K562 (cell line): ENCODE measurements around the gene ZNF77. TPM values are rescaled to one million over a fixed set of nuclear protein-coding genes. Genes with fewer than 3 reads are reported as not detected.

ENCODE experiments used
- ATAC-seq: fragments of 200-7000 bp; cut with Tn5 transposase; 3 replicates; pipeline ENCODE4 v1.9.1; 2020; ENCODE audit warnings: moderate library complexity
- BruUV-seq: library from RNA; stranded (reverse); fragments of 400-500 nt; replicated peaks from 2 replicates; lab custom pipeline; 2021; lab: Mats Ljungman, UMichigan
- CTCF ChIA-PET: fragments of 300-600 bp; formaldehyde crosslinking; extraction: SDS; loops from one replicate; lab custom pipeline; 2021; ENCODE audit warnings: low intra/inter-chr PET ratio; lab: Yijun Ruan, JAX
- POLR2A ChIA-PET: fragments of 300-600, 350-650 bp; sonication (Branson Sonifier 250); formaldehyde crosslinking; extraction: SDS; loops from one replicate; lab custom pipeline; 2021; ENCODE audit warnings: antibody characterized with exemption, inconsistent platforms; lab: Yijun Ruan, JAX
- DNase-seq, 4 experiments: peaks; one replicate each; pipeline versions ENCODE4 v3.0.0 to v3.0.0-alpha.2; 2011 to 2018; ENCODE audit warnings: low spot score in 3 of 4, mixed read lengths in 3 of 4; ENCODE audit errors: extremely low read depth in 1 of 4
- FAIRE-seq: peaks from 2 replicates; lab custom pipeline; 2011; peaks lifted over from hg19 to GRCh38; lab: Jason Lieb, UNC
- H2AFZ ChIP-seq: 2 replicates; pipeline ENCODE4 v1.6.0; 2011; ENCODE audit warnings: low read depth, low read length, control low read depth, inconsistent platforms
- H3K27ac ChIP-seq: fragments of 200-600 bp; 3 replicates; pipeline ENCODE4 v1.8.0; 2011; ENCODE audit warnings: low read depth, mild to moderate bottlenecking, control low read depth, inconsistent platforms, low read length, moderate library complexity, mixed read lengths; ENCODE audit errors: extremely low read depth
- H3K27me3 ChIP-seq, 2 experiments: fragments of 300-600 bp in 1 of 2; 2 replicates in 1 of 2; 3 replicates in 1 of 2; pipeline versions ENCODE4 v1.6.0 to v1.8.0; 2011; ENCODE audit warnings: inconsistent platforms in 2 of 2, low read length in 2 of 2, mild to moderate bottlenecking in 1 of 2, mixed read lengths in 1 of 2, moderate library complexity in 1 of 2; ENCODE audit not compliant: control insufficient read depth in 2 of 2, insufficient read depth in 2 of 2
- H3K36me3 ChIP-seq: fragments of 300-600 bp; 3 replicates; pipeline ENCODE4 v1.8.0; 2011; ENCODE audit warnings: mild to moderate bottlenecking, low read length, inconsistent platforms; ENCODE audit not compliant: control insufficient read depth, insufficient read depth
- H3K4me1 ChIP-seq, 2 experiments: fragments of 200-600 bp in 1 of 2; replicated peaks in 1 of 2; 2 replicates in 1 of 2; 3 replicates in 1 of 2; pipeline versions ENCODE4 v1.5.1 to v1.8.0; 2011; ENCODE audit warnings: inconsistent platforms in 2 of 2, low read length in 2 of 2, mild to moderate bottlenecking in 1 of 2, mixed read lengths in 1 of 2, moderate library complexity in 1 of 2; ENCODE audit not compliant: control insufficient read depth in 2 of 2, insufficient read depth in 2 of 2
- H3K4me2 ChIP-seq: 2 replicates; pipeline ENCODE4 v1.6.1; 2011; ENCODE audit warnings: low read length, control low read depth, inconsistent platforms, mixed read lengths; ENCODE audit not compliant: insufficient read depth
- H3K4me3 ChIP-seq: fragments of 200-600 bp; sonication (generic), shearing (Covaris generic); 2 replicates; pipeline ENCODE4 v1.5.1; 2016; ENCODE audit warnings: control low read depth, inconsistent platforms
- H3K79me2 ChIP-seq: fragments of 200-600 bp; 3 replicates; pipeline ENCODE4 v1.8.0; 2011; ENCODE audit warnings: low read length, inconsistent platforms; ENCODE audit not compliant: control insufficient read depth, insufficient read depth
- H3K9ac ChIP-seq, 2 experiments: 2 replicates each; pipeline versions ENCODE4 v1.6.0 to v1.6.1; 2011; ENCODE audit warnings: low read depth in 2 of 2, low read length in 2 of 2, control low read depth in 1 of 2, inconsistent platforms in 1 of 2, mild to moderate bottlenecking in 1 of 2, mixed read lengths in 1 of 2; ENCODE audit not compliant: insufficient read depth in 1 of 2
- H3K9me1 ChIP-seq: one replicate; pipeline ENCODE4 v1.6.0; 2011; ENCODE audit warnings: inconsistent platforms, mild to moderate bottlenecking, low read length, moderate library complexity; ENCODE audit not compliant: control insufficient read depth, insufficient read depth
- H3K9me3 ChIP-seq: replicated peaks from 2 replicates; pipeline ENCODE4 v1.5.1; 2011; ENCODE audit warnings: low read depth, low read length, inconsistent platforms; ENCODE audit not compliant: control insufficient read depth, insufficient read depth
- H4K20me1 ChIP-seq: replicated peaks from 2 replicates; pipeline ENCODE4 v1.6.1; 2011; ENCODE audit warnings: low read length, inconsistent platforms, mixed read lengths; ENCODE audit not compliant: control insufficient read depth, insufficient read depth
- GTF2B ChIP-seq: IDR thresholded peaks from 2 replicates; pipeline ENCODE4 v1.6.1; 2011; ENCODE audit not compliant: insufficient read length; ENCODE audit errors: extremely low read depth
- RBM25 ChIP-seq: fragments of 200-400 bp; formaldehyde crosslinking; IDR thresholded peaks from 2 replicates; pipeline ENCODE4 v1.6.1; 2018; ENCODE audit warnings: low read length, low read depth, moderate library complexity; ENCODE audit not compliant: severe bottlenecking
- ZNF121 ChIP-seq: sonication (generic); formaldehyde crosslinking; conservative IDR thresholded peaks from 2 replicates; pipeline ENCODE4 v1.8.0; 2022; ENCODE audit warnings: missing genetic modification reagents
- WGBS: fragments of 100-300 bp; shearing (Covaris generic); methylation state at CpG from one replicate; pipeline ENCODE4 v1.1.6; 2016; ENCODE audit warnings: low coverage, mixed read lengths; ENCODE audit not compliant: insufficient coverage; ENCODE audit errors: missing lambda C conversion rate; 5-methylcytosine and 5-hydroxymethylcytosine counted together
- in situ Hi-C: fragments of 300-500 bp; cut with MboI; formaldehyde crosslinking; loops from 4 replicates; pipeline ENCODE4 v1.15.0; 2018; ENCODE audit warnings: inconsistent platforms, mixed read lengths
- intact Hi-C: fragments of 100-400 bp; cut with micrococcal nuclease; formaldehyde crosslinking; loops from 2 replicates; pipeline ENCODE4 v1.14.2; 2022
- polyA plus RNA-seq, 8 experiments: library from polyadenylated mRNA; depleted of rRNA in 4 of 8; stranded (reverse) in 5 of 8; unstranded in 3 of 8; fragments of >200 nt; fragmentation: Nextera tagmentation in 2 of 8; fragmentation: Illumina TruSeq in 1 of 8; extraction: Ambion mirVana in 2 of 8; extraction: Trizol in 1 of 8; gene quantifications; 2 replicates each; pipeline versions ENCODE4 v1.2.1 to v1.2.3, GENCODE V29; 2011 to 2014; ENCODE audit warnings: inconsistent platforms in 1 of 8, missing spikeins in 1 of 8
- total RNA-seq, 7 experiments: library from RNA; depleted of rRNA in 6 of 7; stranded (reverse); fragments of >200 nt in 6 of 7; fragmentation: Illumina TruSeq in 2 of 7; extraction: Trizol in 2 of 7; gene quantifications; 2 replicates each; pipeline versions ENCODE4 v1.2.1 to v1.2.3, GENCODE V29; 2011 to 2021; ENCODE audit warnings: low replicate concordance in 1 of 7

ZNF77 gene
- total and polyA plus RNA-seq, 9 of the 15 experiments (the other 6 are each of a cell fraction or from before 2014, with no cell fraction given) = 4.3 to 14.5 (median 7.7) TPM

DNA sequence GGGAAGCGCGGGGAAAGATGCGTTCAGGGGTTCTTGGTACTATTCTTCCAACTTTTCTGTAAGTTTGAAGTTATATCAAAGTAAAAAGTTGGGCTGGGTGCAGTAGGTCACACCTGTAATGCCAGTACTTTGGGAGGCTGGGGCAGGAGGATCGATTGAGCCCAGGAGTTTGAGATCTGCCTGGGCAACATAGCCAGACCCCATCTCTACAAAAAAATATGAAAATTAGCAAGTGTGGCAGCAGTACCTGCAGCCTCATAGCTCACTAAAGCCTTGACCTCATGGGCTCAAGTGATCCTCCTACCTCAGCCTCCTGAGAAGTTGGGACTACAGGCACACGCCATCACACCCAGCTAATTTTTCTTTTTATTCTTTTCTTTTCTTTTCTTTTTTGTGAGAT lies 12.4 kb upstream of the ZNF77 start:
- H3K9ac ChIP-seq = no peak overlapping the region
- BruUV-seq = no TSS peak
- H4K20me1 ChIP-seq = no peaks in the 10 kb centered on the region
- no peak overlapping the region for H3K4me2 ChIP-seq
- no peak for FAIRE-seq
- intact Hi-C loops = loop anchor here (10.0 kb wide), 1 partner anchor 148 kb away; no protein-coding TSS in a partner anchor
- POLR2A ChIA-PET = interaction anchor here (0.6 kb wide), 1 partner anchor 308 kb away, joined by 3 read pairs; no protein-coding TSS in a partner anchor
- peaks cover under 1 to 3% of the 10 kb centered on the region in 2 experiments; a peak in 3 of 5 replicates for H3K4me1 ChIP-seq
- WGBS = 64% methylated on average over 5 of the region's 5 CpGs
- no peaks in the 10 kb centered on the region for H3K9me3 ChIP-seq
- no peaks in the 10 kb centered on the region for H3K79me2 ChIP-seq
- no peak for DNase-seq
- no peak for ATAC-seq
- no peaks in the 10 kb centered on the region for H3K27me3 ChIP-seq
- no peaks in the 10 kb centered on the region for H3K9me1 ChIP-seq
- CTCF ChIA-PET = interaction anchor here (1.0 to 1.8 kb wide), 4 partner anchors 106 to 254 kb away, joined by 3 to 6 read pairs (median 4); no protein-coding TSS in a partner anchor
- no peak overlapping the region for H3K4me3 ChIP-seq
- H2AFZ ChIP-seq = no peak overlapping the region
- no peaks in the 10 kb centered on the region for H3K36me3 ChIP-seq
- in situ Hi-C loops = loop anchor here (10.0 kb wide), 1 partner anchor 348 kb away; no protein-coding TSS in a partner anchor
- TF ChIP-seq RBM25 (peak; percentile 50), ZNF121 (CRISPR knock-in tag) (peak; percentile 88), GTF2B (no peak)
- no peak overlapping the region for H3K27ac ChIP-seq
